HEK293 (cell line): ENCODE data around the gene ZNF629.
A peak's percentile ranks its signal among the peaks of the same experiment; 100 is the strongest.
"Not testable (repeated sequence)": the region's sequence is repeated elsewhere in the genome, so short reads cannot be mapped to it uniquely, and the experiment has no call there.

Source experiments
- CTCF ChIA-PET: fragments of 350-600 bp; formaldehyde crosslinking; extraction: SDS; loops from one replicate; lab custom pipeline; 2021; ENCODE audit warnings: antibody characterized with exemption; lab: Yijun Ruan, JAX
- POLR2A ChIA-PET: fragments of 300-600 bp; formaldehyde crosslinking; extraction: SDS; loops from one replicate; lab custom pipeline; 2020; ENCODE audit warnings: antibody characterized with exemption, inconsistent platforms; lab: Yijun Ruan, JAX
- H3K27ac ChIP-seq: fragments of 200-500 bp; sonication (Bioruptor generic); 2 replicates; pipeline ENCODE4 v1.5.1; 2014; ENCODE audit warnings: low read depth, low read length, control low read depth, inconsistent platforms; ENCODE audit errors: extremely low read depth
- H3K36me3 ChIP-seq, 2 experiments: fragments of 200-500 bp in 1 of 2; sonication (Bioruptor generic) in 1 of 2; 1 replicate in 1 of 2; 2 replicates in 1 of 2; pipeline ENCODE4 v1.5.1; 2014 to 2017; ENCODE audit warnings: inconsistent platforms in 2 of 2, low read length in 2 of 2; ENCODE audit not compliant: control insufficient read depth in 2 of 2, insufficient read depth in 1 of 2
- H3K4me1 ChIP-seq: fragments of 200-500 bp; sonication (Bioruptor generic); 2 replicates; pipeline ENCODE4 v1.5.1; 2014; ENCODE audit warnings: mild to moderate bottlenecking, low read length, inconsistent platforms; ENCODE audit not compliant: control insufficient read depth, insufficient read depth
- H3K4me3 ChIP-seq: 2 replicates; pipeline ENCODE4 v1.5.1; 2011; ENCODE audit warnings: low read depth, mild to moderate bottlenecking, control low read depth, low read length, moderate library complexity
- H3K9me3 ChIP-seq: fragments of 200-500 bp; sonication (Bioruptor generic); 2 replicates; pipeline ENCODE4 v1.5.1; 2014; ENCODE audit warnings: low read depth, low read length, inconsistent platforms; ENCODE audit not compliant: control insufficient read depth, insufficient read depth
- ATF2 ChIP-seq: fragments of 450-650 bp; formaldehyde crosslinking; IDR thresholded peaks from 2 replicates; pipeline ENCODE4 v1.5.1; 2016; ENCODE audit warnings: missing biosample characterization, missing genetic modification characterization, low read depth
- IKZF3 ChIP-seq: fragments of 450-650 bp; IDR thresholded peaks from 2 replicates; pipeline ENCODE4 v1.5.0; 2018; ENCODE audit warnings: missing biosample characterization, mild to moderate bottlenecking, missing genetic modification characterization, moderate library complexity
- SCRT2 ChIP-seq: fragments of 450-650 bp; formaldehyde crosslinking; IDR thresholded peaks from 2 replicates; pipeline ENCODE4 v1.5.1; 2016; ENCODE audit warnings: missing biosample characterization, missing genetic modification characterization
- WT1 ChIP-seq: fragments of 450-650 bp; formaldehyde crosslinking; IDR thresholded peaks from 2 replicates; pipeline ENCODE4 v1.5.1; 2016; ENCODE audit warnings: missing biosample characterization, missing genetic modification characterization
- ZBTB48 ChIP-seq: fragments of 450-650 bp; formaldehyde crosslinking; IDR thresholded peaks from 2 replicates; pipeline ENCODE4 v1.5.1; 2016; ENCODE audit warnings: missing biosample characterization, missing genetic modification characterization
- ZFP41 ChIP-seq: fragments of 450-650 bp; formaldehyde crosslinking; IDR thresholded peaks from 2 replicates; pipeline ENCODE4 v1.5.1; 2016; ENCODE audit warnings: missing biosample characterization, missing genetic modification characterization, borderline replicate concordance
- ZNF121 ChIP-seq: fragments of 450-650 bp; formaldehyde crosslinking; IDR thresholded peaks from 2 replicates; pipeline ENCODE4 v1.5.1; 2016; ENCODE audit warnings: missing biosample characterization, missing genetic modification characterization
- ZNF175 ChIP-seq: fragments of 450-650 bp; formaldehyde crosslinking; IDR thresholded peaks from 2 replicates; pipeline ENCODE4 v1.5.1; 2016; ENCODE audit warnings: missing biosample characterization, missing genetic modification characterization
- ZNF433 ChIP-seq: fragments of 450-650 bp; formaldehyde crosslinking; IDR thresholded peaks from 2 replicates; pipeline ENCODE4 v1.5.1; 2016; ENCODE audit warnings: missing biosample characterization, missing genetic modification characterization, low read depth
- ZNF529 ChIP-seq: fragments of 450-650 bp; formaldehyde crosslinking; IDR thresholded peaks from 2 replicates; pipeline ENCODE4 v1.5.1; 2017; ENCODE audit warnings: missing genetic modification characterization, missing biosample characterization; ENCODE audit not compliant: insufficient replicate concordance
- ZNF645 ChIP-seq: fragments of 450-650 bp; formaldehyde crosslinking; IDR thresholded peaks from 2 replicates; pipeline ENCODE4; 2016; ENCODE audit warnings: missing biosample characterization, missing genetic modification characterization
- ZNF677 ChIP-seq: fragments of 450-650 bp; IDR thresholded peaks from 2 replicates; pipeline ENCODE4 v1.5.0; 2018; ENCODE audit warnings: missing biosample characterization, mild to moderate bottlenecking, missing genetic modification characterization, moderate library complexity
- ZNF776 ChIP-seq: fragments of 450-650 bp; formaldehyde crosslinking; IDR thresholded peaks from 2 replicates; pipeline ENCODE4 v1.5.0; 2017; ENCODE audit warnings: missing biosample characterization, missing genetic modification characterization, borderline replicate concordance
- TF ChIP-seq, protein P1 (sequence below): fragments of 450-650 bp; formaldehyde crosslinking; IDR thresholded peaks from 2 replicates; pipeline ENCODE4 v1.5.1; 2016; ENCODE audit warnings: missing biosample characterization, missing genetic modification characterization
- TF ChIP-seq, protein P2 (sequence below): fragments of 450-650 bp; formaldehyde crosslinking; IDR thresholded peaks from 2 replicates; pipeline ENCODE4 v1.5.1; 2016; ENCODE audit warnings: missing biosample characterization, missing genetic modification characterization
- TF ChIP-seq, protein P3 (sequence below): fragments of 450-650 bp; formaldehyde crosslinking; IDR thresholded peaks from 2 replicates; pipeline ENCODE4 v1.5.1; 2016; ENCODE audit warnings: missing biosample characterization, missing genetic modification characterization

ZNF629 gene

DNA sequence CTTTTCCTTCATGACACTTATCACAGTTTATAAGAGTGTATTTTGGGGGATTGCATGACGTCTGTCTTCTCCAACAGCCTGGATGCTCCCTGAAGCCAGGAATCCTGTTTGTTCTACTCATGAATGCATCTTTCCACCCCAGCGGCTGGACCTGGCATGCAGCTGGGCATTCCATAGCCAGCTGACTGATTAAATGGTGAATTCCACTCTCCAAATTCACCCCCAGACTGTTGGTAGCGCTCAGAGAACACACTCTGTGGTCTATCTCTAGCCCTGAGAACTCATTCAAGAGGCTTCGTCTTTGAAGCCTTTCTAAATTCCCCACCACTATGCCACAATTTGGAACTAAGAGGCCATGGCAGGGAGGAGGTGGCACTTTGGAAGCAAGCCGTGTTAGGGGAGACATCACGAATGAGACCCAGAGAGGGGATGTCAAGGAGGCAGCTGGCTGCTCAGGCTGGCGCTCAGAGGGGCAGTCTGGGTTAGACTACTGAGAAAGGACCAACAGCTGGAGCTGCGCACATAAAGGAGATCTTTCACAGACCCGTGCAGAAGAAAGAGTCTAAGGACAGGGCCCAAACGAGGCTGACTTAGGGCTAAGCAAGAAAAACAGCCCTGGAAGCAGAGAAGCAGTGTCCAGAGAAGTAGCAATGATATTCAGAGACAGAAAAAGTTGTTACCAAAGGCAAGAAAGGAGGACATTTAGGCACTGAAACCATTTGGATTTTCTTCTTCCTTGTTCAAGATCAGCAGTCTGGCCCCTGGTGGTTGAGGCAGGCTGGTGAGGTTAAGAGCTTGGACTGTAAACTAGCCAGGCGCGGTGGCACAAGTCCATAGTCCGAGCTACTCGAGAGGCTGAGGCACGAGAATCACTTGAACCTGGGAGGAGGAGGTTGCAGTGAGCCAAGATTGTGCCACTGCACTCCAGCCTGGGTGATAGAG lies 42.4 kb upstream of the ZNF629 start:
- Histone ChIP-seq H3K4me1 (no peaks in the 10 kb centered on the region), H3K4me3 (no peak overlapping the region), H3K27ac (no peak overlapping the region), H3K9me3 (no peaks in the 10 kb centered on the region), H3K36me3 (no peaks in the 10 kb centered on the region)
- ChIA-PET CTCF (interaction anchor here (1.0 to 1.6 kb wide), 3 partner anchors 15 to 105 kb away, joined by 3 to 6 read pairs (median 4); no protein-coding TSS in a partner anchor), POLR2A (no interaction called here)
- TF ChIP-seq, protein P1, sequence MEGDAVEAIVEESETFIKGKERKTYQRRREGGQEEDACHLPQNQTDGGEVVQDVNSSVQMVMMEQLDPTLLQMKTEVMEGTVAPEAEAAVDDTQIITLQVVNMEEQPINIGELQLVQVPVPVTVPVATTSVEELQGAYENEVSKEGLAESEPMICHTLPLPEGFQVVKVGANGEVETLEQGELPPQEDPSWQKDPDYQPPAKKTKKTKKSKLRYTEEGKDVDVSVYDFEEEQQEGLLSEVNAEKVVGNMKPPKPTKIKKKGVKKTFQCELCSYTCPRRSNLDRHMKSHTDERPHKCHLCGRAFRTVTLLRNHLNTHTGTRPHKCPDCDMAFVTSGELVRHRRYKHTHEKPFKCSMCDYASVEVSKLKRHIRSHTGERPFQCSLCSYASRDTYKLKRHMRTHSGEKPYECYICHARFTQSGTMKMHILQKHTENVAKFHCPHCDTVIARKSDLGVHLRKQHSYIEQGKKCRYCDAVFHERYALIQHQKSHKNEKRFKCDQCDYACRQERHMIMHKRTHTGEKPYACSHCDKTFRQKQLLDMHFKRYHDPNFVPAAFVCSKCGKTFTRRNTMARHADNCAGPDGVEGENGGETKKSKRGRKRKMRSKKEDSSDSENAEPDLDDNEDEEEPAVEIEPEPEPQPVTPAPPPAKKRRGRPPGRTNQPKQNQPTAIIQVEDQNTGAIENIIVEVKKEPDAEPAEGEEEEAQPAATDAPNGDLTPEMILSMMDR = 0 out of 2 replicates have a peak, but pooled peaks have one; percentile 13
- TF ChIP-seq, protein P2, sequence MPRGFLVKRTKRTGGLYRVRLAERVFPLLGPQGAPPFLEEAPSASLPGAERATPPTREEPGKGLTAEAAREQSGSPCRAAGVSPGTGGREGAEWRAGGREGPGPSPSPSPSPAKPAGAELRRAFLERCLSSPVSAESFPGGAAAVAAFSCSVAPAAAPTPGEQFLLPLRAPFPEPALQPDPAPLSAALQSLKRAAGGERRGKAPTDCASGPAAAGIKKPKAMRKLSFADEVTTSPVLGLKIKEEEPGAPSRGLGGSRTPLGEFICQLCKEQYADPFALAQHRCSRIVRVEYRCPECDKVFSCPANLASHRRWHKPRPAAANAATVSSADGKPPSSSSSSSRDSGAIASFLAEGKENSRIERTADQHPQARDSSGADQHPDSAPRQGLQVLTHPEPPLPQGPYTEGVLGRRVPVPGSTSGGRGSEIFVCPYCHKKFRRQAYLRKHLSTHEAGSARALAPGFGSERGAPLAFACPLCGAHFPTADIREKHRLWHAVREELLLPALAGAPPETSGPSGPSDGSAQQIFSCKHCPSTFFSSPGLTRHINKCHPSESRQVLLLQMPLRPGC (tag by site-specific recombination) = no peak
- no peak for TF ChIP-seq ZNF433 (tag by site-specific recombination)
- TF ChIP-seq, protein P3, sequence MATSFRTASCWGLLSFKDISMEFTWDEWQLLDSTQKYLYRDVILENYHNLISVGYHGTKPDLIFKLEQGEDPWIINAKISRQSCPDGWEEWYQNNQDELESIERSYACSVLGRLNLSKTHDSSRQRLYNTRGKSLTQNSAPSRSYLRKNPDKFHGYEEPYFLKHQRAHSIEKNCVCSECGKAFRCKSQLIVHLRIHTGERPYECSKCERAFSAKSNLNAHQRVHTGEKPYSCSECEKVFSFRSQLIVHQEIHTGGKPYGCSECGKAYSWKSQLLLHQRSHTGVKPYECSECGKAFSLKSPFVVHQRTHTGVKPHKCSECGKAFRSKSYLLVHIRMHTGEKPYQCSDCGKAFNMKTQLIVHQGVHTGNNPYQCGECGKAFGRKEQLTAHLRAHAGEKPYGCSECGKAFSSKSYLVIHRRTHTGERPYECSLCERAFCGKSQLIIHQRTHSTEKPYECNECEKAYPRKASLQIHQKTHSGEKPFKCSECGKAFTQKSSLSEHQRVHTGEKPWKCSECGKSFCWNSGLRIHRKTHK (tag by site-specific recombination) = no peak

DNA sequence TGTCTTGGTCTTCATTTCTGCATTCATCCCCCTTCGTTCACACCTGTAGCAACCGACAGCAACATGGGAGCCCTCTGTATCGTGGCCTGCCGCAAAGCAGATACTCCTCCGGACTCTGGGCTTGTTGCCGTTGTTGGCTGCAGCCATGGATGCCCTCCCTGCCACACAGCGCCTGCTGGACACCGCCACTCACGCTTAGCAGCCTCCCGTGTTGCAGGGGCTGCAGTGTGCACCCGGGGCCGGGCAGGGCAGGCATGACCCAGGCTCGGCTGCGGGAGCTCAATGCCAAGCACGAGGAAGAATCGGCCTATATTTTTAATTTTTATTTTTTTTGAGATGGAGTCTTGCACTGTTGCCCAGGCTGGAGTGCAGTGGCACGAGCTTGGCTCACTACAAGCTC lies 34.9 kb upstream of the ZNF629 start:
- Histone ChIP-seq H3K27ac (no peak overlapping the region), H3K4me3 (no peak overlapping the region), H3K9me3 (no peaks in the 10 kb centered on the region), H3K36me3 (no peaks in the 10 kb centered on the region), H3K4me1 (peaks cover 3% of the 10 kb centered on the region; the same call in 1 of the 2 replicates)
- ChIA-PET CTCF (interaction anchor here (1.9 kb wide), 1 partner anchor 8 kb away, joined by 7 read pairs; no protein-coding TSS in a partner anchor), POLR2A (no interaction called here)
- TF ChIP-seq ZNF645 (no peak), ZNF121 (peak; percentile 62; the same call in 1 of the 2 replicates), ATF2 (tag by site-specific recombination) (no peak), ZNF776 (tag by site-specific recombination) (no peak), ZNF175 (no peak), ZFP41 (tag by site-specific recombination) (no peak), SCRT2 (tag by site-specific recombination) (peak; percentile 24; the same call in 1 of the 2 replicates), ZNF677 (no peak), ZBTB48 (tag by site-specific recombination) (no peak), WT1 (tag by site-specific recombination) (no peak), ZNF529 (tag by site-specific recombination) (no peak), IKZF3 (no peak)
- TF ChIP-seq, protein P3 (tag by site-specific recombination) = no peak

DNA sequence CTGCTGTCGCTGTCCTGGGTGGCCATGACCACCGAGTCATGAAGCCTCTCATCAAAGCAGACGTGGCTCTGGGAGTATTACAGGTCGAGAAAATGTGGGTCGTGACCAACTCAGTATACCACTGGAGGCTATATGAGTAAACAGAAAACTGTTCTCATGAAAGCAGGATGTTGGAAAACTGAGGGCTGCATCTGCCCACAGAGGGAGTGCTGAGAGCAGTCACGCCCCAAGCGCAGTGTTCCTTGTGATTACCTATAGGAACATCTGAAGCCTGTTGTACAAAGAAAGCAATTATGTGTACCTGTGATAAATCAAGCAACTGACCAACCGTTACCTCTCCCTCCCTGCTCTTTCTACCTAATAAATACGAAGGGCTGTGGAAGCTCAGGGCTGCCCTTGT lies 34.4 kb upstream of the ZNF629 start:
- H3K4me3 ChIP-seq, H3K9me3 ChIP-seq, H3K27ac ChIP-seq, H3K4me1 ChIP-seq, H3K36me3 ChIP-seq, POLR2A ChIA-PET: not testable (repeated sequence)
- CTCF ChIA-PET = interaction anchor here (1.9 kb wide), 1 partner anchor 7 kb away, joined by 7 read pairs; no protein-coding TSS in a partner anchor
